ENCODE results near the gene DCC. TPM values are rescaled to one million over a fixed set of nuclear protein-coding genes. Genes with fewer than 3 reads are reported as not detected.

Gene DCC
- total RNA-seq, 1 experiment from 2014 or later: not detected

- DNase-seq (ENCODE audit: low read depth in 1 of 2, low spot score in 2 of 2): no peak
Measured at GRCh38 chr18:52510139-52510538, 170.1 kb downstream of the DCC start.

GRCh38 chr18:52518086-52518485 is 178.1 kb downstream of the DCC start:
- no peaks in the 10 kb centered on the region for H3K4me1 ChIP-seq (replicated peaks)
- H3K27ac ChIP-seq: no peak overlapping the region
- no peak for DNase-seq (ENCODE audit: low read depth in 1 of 2, low spot score in 2 of 2)
- no peak overlapping the region for H3K4me3 ChIP-seq
- H3K9me3 ChIP-seq (replicated peaks): no peaks in the 10 kb centered on the region
- no peaks in the 10 kb centered on the region for H3K27me3 ChIP-seq (replicated peaks)
- H3K36me3 ChIP-seq: no peaks in the 10 kb centered on the region

More at GRCh38 chr18:52510139-52510538, 170.1 kb downstream of the DCC start:
- no peak overlapping the region for H3K27ac ChIP-seq
- no peaks in the 10 kb centered on the region for H3K27me3 ChIP-seq (replicated peaks)
- no peak overlapping the region for H3K4me3 ChIP-seq
- H3K36me3 ChIP-seq: no peaks in the 10 kb centered on the region
- H3K9me3 ChIP-seq (replicated peaks): no peaks in the 10 kb centered on the region; the same call in 1 of the 2 replicates
- H3K4me1 ChIP-seq (replicated peaks): no peaks in the 10 kb centered on the region

- Histone ChIP-seq H3K27ac (no peak overlapping the region), H3K4me1 (replicated peaks) (no peaks in the 10 kb centered on the region), H3K4me3 (no peak overlapping the region), H3K9me3 (replicated peaks) (no peaks in the 10 kb centered on the region), H3K27me3 (replicated peaks) (no peaks in the 10 kb centered on the region), H3K36me3 (no peaks in the 10 kb centered on the region)
- DNase-seq (ENCODE audit: low read depth in 1 of 2, low spot score in 2 of 2): no peak
Measured at GRCh38 chr18:52519021-52519420, 179.0 kb downstream of the DCC start.

- H3K4me1 ChIP-seq (replicated peaks): no peaks in the 10 kb centered on the region
- no peaks in the 10 kb centered on the region; the same call in 1 of the 2 replicates for H3K9me3 ChIP-seq (replicated peaks)
- no peaks in the 10 kb centered on the region for H3K36me3 ChIP-seq
- H3K27ac ChIP-seq: no peak overlapping the region
- no peak for DNase-seq (ENCODE audit: low read depth in 1 of 2, low spot score in 2 of 2)
- no peaks in the 10 kb centered on the region for H3K27me3 ChIP-seq (replicated peaks)
- H3K4me3 ChIP-seq: no peak overlapping the region
Measured at GRCh38 chr18:52523566-52523965, 183.6 kb downstream of the DCC start.

GRCh38 chr18:52531836-52532235 is 191.8 kb downstream of the DCC start:
- H3K4me1 ChIP-seq (replicated peaks): no peaks in the 10 kb centered on the region
- H3K36me3 ChIP-seq: no peaks in the 10 kb centered on the region

GRCh38 chr18:52536039-52536438 is 196.0 kb downstream of the DCC start:
- Histone ChIP-seq H3K27me3 (replicated peaks) (no peaks in the 10 kb centered on the region), H3K4me3 (no peak overlapping the region)

More at GRCh38 chr18:52531836-52532235, 191.8 kb downstream of the DCC start:
- no peak overlapping the region for H3K4me3 ChIP-seq
- no peak overlapping the region for H3K27ac ChIP-seq
- H3K27me3 ChIP-seq (replicated peaks): no peaks in the 10 kb centered on the region
- no peak for DNase-seq (ENCODE audit: low read depth in 1 of 2, low spot score in 2 of 2)
- H3K9me3 ChIP-seq (replicated peaks): peaks cover 5% of the 10 kb centered on the region; the same call in 1 of the 2 replicates

GRCh38 chr18:52537261-52537660 is 197.3 kb downstream of the DCC start:
- H3K9me3 ChIP-seq (replicated peaks): 0 out of 2 replicates have a peak, but pooled peaks cover 5% of the 10 kb centered on the region
- no peak overlapping the region for H3K4me3 ChIP-seq
- no peak overlapping the region for H3K27ac ChIP-seq
- no peak for DNase-seq (ENCODE audit: low read depth in 1 of 2, low spot score in 2 of 2)
- H3K4me1 ChIP-seq (replicated peaks): no peaks in the 10 kb centered on the region
- no peaks in the 10 kb centered on the region for H3K36me3 ChIP-seq
- H3K27me3 ChIP-seq (replicated peaks): no peaks in the 10 kb centered on the region

More at GRCh38 chr18:52536039-52536438, 196.0 kb downstream of the DCC start:
- Histone ChIP-seq H3K27ac (no peak overlapping the region), H3K36me3 (no peaks in the 10 kb centered on the region), H3K9me3 (replicated peaks) (0 out of 2 replicates have a peak, but pooled peaks cover 5% of the 10 kb centered on the region), H3K4me1 (replicated peaks) (no peaks in the 10 kb centered on the region)
- no peak for DNase-seq (ENCODE audit: low read depth in 1 of 2, low spot score in 2 of 2)

GRCh38 chr18:52541056-52541455 is 201.1 kb downstream of the DCC start:
- H3K4me3 ChIP-seq: no peak overlapping the region
- H3K36me3 ChIP-seq: no peaks in the 10 kb centered on the region
- no peak for DNase-seq (ENCODE audit: low read depth in 1 of 2, low spot score in 2 of 2)
- H3K4me1 ChIP-seq (replicated peaks): no peaks in the 10 kb centered on the region
- H3K27me3 ChIP-seq (replicated peaks): no peaks in the 10 kb centered on the region
- H3K27ac ChIP-seq: no peak overlapping the region
- H3K9me3 ChIP-seq (replicated peaks): no peaks in the 10 kb centered on the region

GRCh38 chr18:52544086-52544485 is 204.1 kb downstream of the DCC start:
- no peak overlapping the region for H3K27ac ChIP-seq
- H3K36me3 ChIP-seq: no peaks in the 10 kb centered on the region
- no peaks in the 10 kb centered on the region; the same call in 1 of the 2 replicates for H3K9me3 ChIP-seq (replicated peaks)
- no peaks in the 10 kb centered on the region for H3K4me1 ChIP-seq (replicated peaks)
- DNase-seq (ENCODE audit: low read depth in 1 of 2, low spot score in 2 of 2): no peak
- H3K27me3 ChIP-seq (replicated peaks): no peaks in the 10 kb centered on the region
- H3K4me3 ChIP-seq: no peak overlapping the region

- Histone ChIP-seq H3K4me1 (replicated peaks) (no peaks in the 10 kb centered on the region), H3K36me3 (no peaks in the 10 kb centered on the region), H3K4me3 (no peak overlapping the region), H3K27me3 (replicated peaks) (no peaks in the 10 kb centered on the region), H3K27ac (no peak overlapping the region), H3K9me3 (replicated peaks) (no peaks in the 10 kb centered on the region; the same call in 1 of the 2 replicates)
- no peak for DNase-seq (ENCODE audit: low read depth in 1 of 2, low spot score in 2 of 2)
Measured at GRCh38 chr18:52546686-52547346, 206.8 kb downstream of the DCC start.

GRCh38 chr18:52553441-52553840 is 213.4 kb downstream of the DCC start:
- H3K36me3 ChIP-seq: no peaks in the 10 kb centered on the region
- DNase-seq (ENCODE audit: low read depth in 1 of 2, low spot score in 2 of 2): no peak
- no peaks in the 10 kb centered on the region; the same call in 1 of the 2 replicates for H3K9me3 ChIP-seq (replicated peaks)
- H3K4me1 ChIP-seq (replicated peaks): no peaks in the 10 kb centered on the region
- no peak overlapping the region for H3K27ac ChIP-seq
- no peaks in the 10 kb centered on the region for H3K27me3 ChIP-seq (replicated peaks)
- no peak overlapping the region for H3K4me3 ChIP-seq

GRCh38 chr18:52554180-52554579 is 214.2 kb downstream of the DCC start:
- no peak for DNase-seq (ENCODE audit: low read depth in 1 of 2, low spot score in 2 of 2)

GRCh38 chr18:52567360-52567759 is 227.4 kb downstream of the DCC start:
- H3K27ac ChIP-seq: no peak overlapping the region
- H3K4me3 ChIP-seq: no peak overlapping the region
- no peaks in the 10 kb centered on the region for H3K27me3 ChIP-seq (replicated peaks)
- H3K9me3 ChIP-seq (replicated peaks): no peaks in the 10 kb centered on the region; the same call in 1 of the 2 replicates
- H3K4me1 ChIP-seq (replicated peaks): no peaks in the 10 kb centered on the region
- DNase-seq (ENCODE audit: low read depth in 1 of 2, low spot score in 2 of 2): no peak
- H3K36me3 ChIP-seq: no peaks in the 10 kb centered on the region

More at GRCh38 chr18:52554180-52554579, 214.2 kb downstream of the DCC start:
- Histone ChIP-seq H3K4me3 (no peak overlapping the region), H3K4me1 (replicated peaks) (no peaks in the 10 kb centered on the region), H3K9me3 (replicated peaks) (no peaks in the 10 kb centered on the region; the same call in 1 of the 2 replicates), H3K27ac (no peak overlapping the region), H3K27me3 (replicated peaks) (no peaks in the 10 kb centered on the region), H3K36me3 (no peaks in the 10 kb centered on the region)

GRCh38 chr18:52569492-52569891 is 229.5 kb downstream of the DCC start:
- H3K36me3 ChIP-seq: no peaks in the 10 kb centered on the region
- H3K9me3 ChIP-seq (replicated peaks): no peaks in the 10 kb centered on the region; the same call in none of the 2 replicates
- no peaks in the 10 kb centered on the region for H3K27me3 ChIP-seq (replicated peaks)
- H3K4me1 ChIP-seq (replicated peaks): no peaks in the 10 kb centered on the region
- no peak overlapping the region for H3K27ac ChIP-seq
- no peak overlapping the region for H3K4me3 ChIP-seq
- no peak for DNase-seq (ENCODE audit: low read depth in 1 of 2, low spot score in 2 of 2)
